ENCODE measurements around the gene SLC38A3. TPM values are rescaled to one million over a fixed set of nuclear protein-coding genes. Genes with fewer than 3 reads are reported as not detected.
A peak's percentile ranks its signal among the peaks of the same experiment; 100 is the strongest.

Gene SLC38A3
- total RNA-seq, 8 experiments from 2014 or later = 0.46 to 9.0 (median 0.85) TPM

GRCh38 chr3:50267280-50267913 is 62.3 kb downstream of the SLC38A3 start:
- peak overlapping the region in 1 of 5 donors; percentile 6 for H3K4me3 ChIP-seq
- in situ Hi-C loops (cut with MboI; ENCODE audit: low pct_unique_long_range_greater_than_20kb in 2 of 9, low sequenced_read_pairs in 9 of 9, unreplicated experiment in 9 of 9) = no loop called here

GRCh38 chr3:50268276-50268675 is 63.2 kb downstream of the SLC38A3 start:
- in situ Hi-C loops (cut with MboI; ENCODE audit: low pct_unique_long_range_greater_than_20kb in 2 of 9, low sequenced_read_pairs in 9 of 9, unreplicated experiment in 9 of 9) = no loop called here
- WGBS, 10 experiments = 0 to 80% (median 80%) methylated on average over 1 to 3 of the region's 3 CpGs; no CpG with 5 or more reads in 7 of the 10 experiments
- Histone ChIP-seq H3K27ac (no peak overlapping the region), H3K4me1 (replicated peaks in 1 of 2) (peaks cover 46 to 67% of the 10 kb centered on the region in 2 donors), H3K4me3 (no peak overlapping the region)
- ATAC-seq (replicated peaks in 6 of 8) = peak in 2 of 8 experiments; percentile 1 to 3

More at GRCh38 chr3:50267280-50267913, 62.3 kb downstream of the SLC38A3 start:
- 15 to 40% (median 33%) methylated on average over 1 to 4 of the region's 22 CpGs; no CpG with 5 or more reads in 7 of the 10 experiments for WGBS, 10 experiments
- H3K27ac ChIP-seq = no peak overlapping the region
- peak in 3 of 8 experiments; percentile 1 to 5 (median 3) for ATAC-seq (replicated peaks in 6 of 8)
- H3K4me1 ChIP-seq (replicated peaks in 1 of 2) = peaks cover 42 to 60% of the 10 kb centered on the region in 2 donors

DNA sequence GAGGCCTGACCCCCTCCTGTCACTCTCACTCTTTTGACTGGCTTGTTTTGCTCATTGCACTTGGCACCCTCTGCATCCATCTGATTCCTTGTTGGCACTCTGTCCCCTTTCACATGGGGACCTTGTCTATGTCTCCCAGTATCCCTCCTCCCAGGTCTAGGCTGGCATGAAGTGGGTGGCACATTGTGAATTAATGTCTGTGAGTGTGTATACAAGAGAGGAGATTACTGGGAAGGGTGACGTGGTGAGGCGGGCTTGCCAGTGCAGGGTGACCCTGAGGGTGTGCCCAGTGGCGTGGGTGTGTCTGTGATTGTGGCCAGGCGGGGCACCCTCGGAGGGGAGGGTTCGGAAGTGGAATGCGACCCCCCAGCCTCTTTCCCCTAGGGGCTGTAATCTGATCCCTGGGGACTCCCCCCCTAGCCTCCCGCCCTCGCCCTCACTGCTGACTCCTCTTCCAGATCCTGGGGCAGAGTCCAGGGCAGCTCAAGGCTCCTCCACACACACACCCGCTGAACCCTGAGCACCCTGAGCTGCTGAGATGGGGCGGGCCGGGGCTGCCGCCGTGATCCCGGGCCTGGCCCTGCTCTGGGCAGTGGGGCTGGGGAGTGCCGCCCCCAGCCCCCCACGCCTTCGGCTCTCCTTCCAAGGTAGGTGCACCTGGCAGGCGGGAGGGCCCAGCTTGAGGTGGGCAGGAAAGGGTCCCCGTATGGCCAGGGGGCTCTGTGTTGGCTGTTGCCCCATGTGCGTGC is 63.8 kb downstream of the SLC38A3 start, which contains the start of gene SEMA3B:
SEMA3B (plus strand) TSS at position 445 of the 749 bp plus-strand sequence; CDS start at position 539, 94 bp downstream.
- Histone ChIP-seq H3K27ac (no peak within 1 kb of the TSS), H3K4me3 (no peak within 1 kb of the TSS), H3K4me1 (replicated peaks in 1 of 2) (peaks cover 43 to 63% of the 10 kb centered on the region in 2 donors)
- in situ Hi-C loops (cut with MboI; ENCODE audit: low pct_unique_long_range_greater_than_20kb in 2 of 9, low sequenced_read_pairs in 9 of 9, unreplicated experiment in 9 of 9) = no loop called here
- peak in 3 of 8 experiments; percentile 35 to 42 (median 39) for ATAC-seq (replicated peaks in 6 of 8)
- WGBS, 10 experiments = 100% methylated on average over 2 of the region's 21 CpGs; no CpG with 5 or more reads in 9 of the 10 experiments

GRCh38 chr3:50269460-50269859 is 64.4 kb downstream of the SLC38A3 start:
- Histone ChIP-seq H3K4me1 (replicated peaks in 1 of 2) (peaks cover 38 to 57% of the 10 kb centered on the region in 2 donors), H3K4me3 (no peak overlapping the region), H3K27ac (no peak overlapping the region)
- ATAC-seq (replicated peaks in 6 of 8) = no peak
- WGBS, 10 experiments = 73 to 100% methylated on average over 1 to 2 of the region's 4 CpGs; no CpG with 5 or more reads in 8 of the 10 experiments
- in situ Hi-C loops (cut with MboI; ENCODE audit: low pct_unique_long_range_greater_than_20kb in 2 of 9, low sequenced_read_pairs in 9 of 9, unreplicated experiment in 9 of 9) = no loop called here

DNA sequence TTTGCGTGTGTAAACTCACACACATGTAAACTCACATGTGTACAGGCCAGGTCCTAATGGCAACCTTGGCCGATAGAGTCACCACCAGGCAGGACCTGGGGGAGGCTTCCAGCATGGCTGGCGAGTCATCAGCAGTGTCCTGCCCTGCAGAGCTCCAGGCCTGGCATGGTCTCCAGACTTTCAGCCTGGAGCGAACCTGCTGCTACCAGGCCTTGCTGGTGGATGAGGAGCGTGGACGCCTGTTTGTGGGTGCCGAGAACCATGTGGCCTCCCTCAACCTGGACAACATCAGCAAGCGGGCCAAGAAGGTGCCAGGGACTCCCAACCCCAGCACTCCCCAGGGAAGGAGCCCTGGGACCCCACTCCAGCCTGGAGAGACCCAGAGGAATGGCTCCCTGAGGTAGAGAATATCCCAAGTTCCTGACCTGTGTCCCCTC is 64.9 kb downstream of the SLC38A3 start:
- in situ Hi-C loops (cut with MboI; ENCODE audit: low pct_unique_long_range_greater_than_20kb in 2 of 9, low sequenced_read_pairs in 9 of 9, unreplicated experiment in 9 of 9) = loop anchor here in 2 of 9 experiments (10.0 kb wide), 1 partner anchor 75 kb away; the partner anchor contains the start of gene GNAT1 (in 2 of the 2)
- ATAC-seq (replicated peaks in 6 of 8) = peak in 1 of 8 experiments; percentile 3
- Histone ChIP-seq H3K27ac (no peak overlapping the region), H3K4me3 (no peak overlapping the region), H3K4me1 (replicated peaks in 1 of 2) (peaks cover 34 to 53% of the 10 kb centered on the region in 2 donors)
- 90 to 100% (median 100%) methylated on average over 1 to 3 of the region's 8 CpGs; no CpG with 5 or more reads in 7 of the 10 experiments for WGBS, 10 experiments

DNA sequence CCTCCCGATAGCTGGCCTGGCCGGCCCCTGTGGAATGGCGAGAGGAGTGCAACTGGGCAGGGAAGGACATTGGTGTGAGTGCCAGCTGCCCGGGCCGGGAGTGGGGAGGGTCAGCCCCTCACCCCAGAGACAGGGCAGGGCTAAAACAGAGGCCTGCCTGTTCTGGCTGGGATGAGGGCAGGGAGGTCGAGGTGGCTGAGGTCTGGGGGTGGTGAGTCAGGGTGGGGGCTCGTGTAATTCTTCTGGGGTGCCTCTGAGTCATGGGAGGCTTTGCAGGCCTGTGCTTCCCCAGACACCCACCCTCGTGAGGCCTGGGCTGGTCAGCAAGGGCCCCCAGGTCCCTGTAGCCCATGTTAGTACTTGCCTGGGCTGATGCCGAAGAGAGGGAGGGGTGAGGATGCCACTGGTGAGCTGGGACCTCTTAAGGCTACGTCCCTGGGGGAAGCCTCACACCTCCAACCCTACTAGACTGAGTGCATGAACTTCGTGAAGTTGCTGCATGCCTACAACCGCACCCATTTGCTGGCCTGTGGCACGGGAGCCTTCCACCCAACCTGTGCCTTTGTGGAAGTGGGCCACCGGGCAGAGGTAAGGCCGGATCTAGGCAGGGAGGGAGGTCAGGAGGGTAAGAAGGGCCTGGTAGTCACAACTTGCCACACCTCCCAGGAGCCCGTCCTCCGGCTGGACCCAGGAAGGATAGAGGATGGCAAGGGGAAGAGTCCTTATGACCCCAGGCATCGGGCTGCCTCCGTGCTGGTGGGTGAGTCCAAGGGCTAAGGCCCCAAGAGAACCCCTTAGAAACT is 65.6 kb downstream of the SLC38A3 start:
- no peak overlapping the region for H3K4me3 ChIP-seq
- in situ Hi-C loops (cut with MboI; ENCODE audit: low pct_unique_long_range_greater_than_20kb in 2 of 9, low sequenced_read_pairs in 9 of 9, unreplicated experiment in 9 of 9) = loop anchor here in 2 of 9 experiments (10.0 kb wide), 1 partner anchor 76 kb away; the partner anchor contains the start of gene GNAT1 (in 2 of the 2)

More for the DNA sequence above, 65.6 kb downstream of the SLC38A3 start:
- Histone ChIP-seq H3K4me1 (replicated peaks in 1 of 2) (peaks cover 27 to 47% of the 10 kb centered on the region in 2 donors), H3K27ac (no peak overlapping the region)
- WGBS, 10 experiments = 20 to 100% methylated on average over 1 to 3 of the region's 19 CpGs; no CpG with 5 or more reads in 8 of the 10 experiments
- ATAC-seq (replicated peaks in 6 of 8) = no peak

Other genes with a start within 250 kb of the SLC38A3 start
- gene RBM5, start 116.4 kb upstream of the SLC38A3 start, total RNA-seq = 100 to 1,000 TPM; 117 to 288 (median 144) TPM
- 1 to 10 TPM in 7 of 8 experiments, under 1 TPM in 1; 0.61 to 8.5 (median 3.1) TPM for gene SEMA3F, start 49.9 kb upstream of the SLC38A3 start, total RNA-seq
- under 1 TPM in 4 of 8 experiments, not detected in 4; 0.27 to 0.66 (median 0.34) TPM for gene GNAT1, start 13.7 kb upstream of the SLC38A3 start, total RNA-seq
- gene GNAI2, start 30.9 kb downstream of the SLC38A3 start, total RNA-seq = 100 to 1,000 TPM in 4 of 8 experiments, 10 to 100 TPM in 4; 65.9 to 163 (median 100) TPM
- gene SEMA3B, start 63.9 kb downstream of the SLC38A3 start, total RNA-seq = 10 to 100 TPM in 3 of 8 experiments, 1 to 10 TPM in 5; 2.0 to 20.8 (median 6.9) TPM
- gene LSMEM2, start 73.8 kb downstream of the SLC38A3 start, total RNA-seq = 1 to 10 TPM in 2 of 8 experiments, under 1 TPM in 5, not detected in 1; 0.36 to 2.6 (median 0.54) TPM
- gene IFRD2, start 87.2 kb downstream of the SLC38A3 start, total RNA-seq = 100 to 1,000 TPM in 1 of 8 experiments, 10 to 100 TPM in 7; 13.3 to 111 (median 24.8) TPM
- 1 to 10 TPM; 2.0 to 4.7 (median 3.1) TPM for gene HYAL3, start 94.1 kb downstream of the SLC38A3 start, total RNA-seq
- gene NAA80, start 94.1 kb downstream of the SLC38A3 start, total RNA-seq = 1 to 10 TPM; 2.7 to 8.8 (median 5.1) TPM
- 10 to 100 TPM in 2 of 8 experiments, 1 to 10 TPM in 3, under 1 TPM in 3; 0.63 to 35.4 (median 1.2) TPM for gene HYAL1, start 98.3 kb downstream of the SLC38A3 start, total RNA-seq
- 10 to 100 TPM; 18.9 to 44.3 (median 27.0) TPM for gene HYAL2, start 117.5 kb downstream of the SLC38A3 start, total RNA-seq
- gene TUSC2, start 123.0 kb downstream of the SLC38A3 start, total RNA-seq = 10 to 100 TPM; 15.5 to 36.9 (median 26.1) TPM
- 10 to 100 TPM; 14.0 to 21.3 (median 18.0) TPM for gene RASSF1, start 135.6 kb downstream of the SLC38A3 start, total RNA-seq
- gene ZMYND10, start 140.5 kb downstream of the SLC38A3 start, total RNA-seq = 10 to 100 TPM in 2 of 8 experiments, 1 to 10 TPM in 5, under 1 TPM in 1; 0.76 to 91.1 (median 2.2) TPM
- 10 to 100 TPM; 17.9 to 90.8 (median 28.9) TPM for gene NPRL2, start 145.5 kb downstream of the SLC38A3 start, total RNA-seq
- gene CYB561D2, start 145.6 kb downstream of the SLC38A3 start, total RNA-seq = 10 to 100 TPM; 12.7 to 28.7 (median 19.0) TPM
- gene TMEM115, start 154.2 kb downstream of the SLC38A3 start, total RNA-seq = 10 to 100 TPM; 17.2 to 66.1 (median 27.7) TPM

All from motor neuron (in vitro differentiated cells).